H9 (cell line): ENCODE measurements around the gene ISCU. TPM values are rescaled to one million over a fixed set of nuclear protein-coding genes. Genes with fewer than 3 reads are reported as not detected.
A peak's percentile ranks its signal among the peaks of the same experiment; 100 is the strongest.

ENCODE experiments used
- DNase-seq: peaks from one replicate; pipeline ENCODE4 v3.0.0-alpha.2; 2017
- H2AFZ ChIP-seq: one replicate; pipeline ENCODE4 v1.6.1; 2013; ENCODE audit warnings: mild to moderate bottlenecking, low read length, control low read depth, moderate library complexity
- H2AK5ac ChIP-seq: 2 replicates; pipeline ENCODE4 v1.6.1; 2013; ENCODE audit warnings: low read length, control low read depth, mixed read lengths; ENCODE audit not compliant: insufficient read length
- H2BK120ac ChIP-seq: one replicate; pipeline ENCODE4 v1.6.1; 2013; ENCODE audit warnings: low read depth, mild to moderate bottlenecking, low read length, control low read depth, inconsistent platforms; ENCODE audit not compliant: poor library complexity, severe bottlenecking
- H2BK12ac ChIP-seq: 2 replicates; pipeline ENCODE4 v1.6.1; 2013; ENCODE audit warnings: low read length, control low read depth, mixed read lengths, low read depth; ENCODE audit not compliant: insufficient read length
- H2BK15ac ChIP-seq: 2 replicates; pipeline ENCODE4 v1.6.1; 2013; ENCODE audit warnings: low read depth, low read length, control low read depth
- H2BK20ac ChIP-seq: one replicate; pipeline ENCODE4 v1.6.1; 2013; ENCODE audit warnings: low read depth, mild to moderate bottlenecking, low read length, control low read depth, inconsistent platforms; ENCODE audit not compliant: poor library complexity, severe bottlenecking
- H2BK5ac ChIP-seq: 2 replicates; pipeline ENCODE4 v1.6.1; 2013; ENCODE audit warnings: low read length, control low read depth, mixed read lengths; ENCODE audit not compliant: insufficient read length
- H3K14ac ChIP-seq: 2 replicates; pipeline ENCODE4 v1.6.1; 2013; ENCODE audit warnings: low read length, control low read depth; ENCODE audit not compliant: insufficient read depth
- H3K18ac ChIP-seq: 2 replicates; pipeline ENCODE4 v1.6.1; 2013; ENCODE audit warnings: low read depth, mild to moderate bottlenecking, mixed read lengths, low read length, control low read depth; ENCODE audit not compliant: insufficient read length
- H3K23ac ChIP-seq: 2 replicates; pipeline ENCODE4 v1.6.1; 2013; ENCODE audit warnings: low read length, control low read depth, mixed read lengths, low read depth; ENCODE audit not compliant: insufficient read length
- H3K23me2 ChIP-seq: 2 replicates; pipeline ENCODE4 v1.6.1; 2013; ENCODE audit warnings: low read depth, mild to moderate bottlenecking, mixed read lengths, low read length, control low read depth; ENCODE audit not compliant: insufficient read length, poor library complexity, severe bottlenecking
- H3K27ac ChIP-seq: 2 replicates; pipeline ENCODE4 v1.5.1; 2013; ENCODE audit warnings: low read length, control low read depth, mixed read lengths, low read depth; ENCODE audit not compliant: insufficient read length
- H3K27me3 ChIP-seq: 2 replicates; pipeline ENCODE4 v1.6.1; 2013; ENCODE audit warnings: low read length, control low read depth, inconsistent platforms; ENCODE audit not compliant: insufficient read depth
- H3K4ac ChIP-seq: 2 replicates; pipeline ENCODE4 v1.6.1; 2013; ENCODE audit warnings: low read depth, mild to moderate bottlenecking, control low read depth, inconsistent platforms, low read length, moderate library complexity
- H3K4me1 ChIP-seq: 2 replicates; pipeline ENCODE4 v1.6.1; 2013; ENCODE audit warnings: low read length, control low read depth, inconsistent platforms; ENCODE audit not compliant: insufficient read depth
- H3K4me2 ChIP-seq: 2 replicates; pipeline ENCODE4 v1.6.1; 2013; ENCODE audit warnings: low read length, control low read depth, mixed read lengths; ENCODE audit not compliant: insufficient read length, insufficient read depth
- H3K56ac ChIP-seq: 2 replicates; pipeline ENCODE4 v1.6.1; 2013; ENCODE audit warnings: low read depth, mild to moderate bottlenecking, mixed read lengths, low read length, control low read depth; ENCODE audit not compliant: insufficient read length
- H3K79me1 ChIP-seq: 2 replicates; pipeline ENCODE4 v1.6.1; 2013; ENCODE audit warnings: low read depth, mild to moderate bottlenecking, moderate library complexity, low read length, control low read depth, inconsistent platforms; ENCODE audit not compliant: insufficient read depth, poor library complexity, severe bottlenecking
- H3K79me2 ChIP-seq: 2 replicates; pipeline ENCODE4 v1.6.1; 2013; ENCODE audit warnings: low read length, control low read depth, inconsistent platforms; ENCODE audit not compliant: insufficient read depth
- H3K9ac ChIP-seq: 2 replicates; pipeline ENCODE4 v1.6.1; 2013; ENCODE audit warnings: low read length, control low read depth, mixed read lengths; ENCODE audit not compliant: insufficient read length; ENCODE audit errors: extremely low read depth
- H3K9me3 ChIP-seq: one replicate; pipeline ENCODE4 v1.6.1; 2013; ENCODE audit warnings: low read depth, low read length, inconsistent platforms; ENCODE audit not compliant: control insufficient read depth
- H3T11ph ChIP-seq: one replicate; pipeline ENCODE4 v1.6.1; 2013; ENCODE audit warnings: mild to moderate bottlenecking, low read length, control low read depth, inconsistent platforms
- H4K20me1 ChIP-seq: one replicate; pipeline ENCODE4 v1.6.1; 2013; ENCODE audit not compliant: control insufficient read depth, insufficient read length, insufficient read depth
- H4K5ac ChIP-seq: 2 replicates; pipeline ENCODE4 v1.6.1; 2013; ENCODE audit warnings: low read depth, mild to moderate bottlenecking, mixed read lengths, low read length, control low read depth; ENCODE audit not compliant: insufficient read length
- H4K8ac ChIP-seq: replicated peaks from 2 replicates; pipeline ENCODE4 v1.6.1; 2013; ENCODE audit warnings: low read length, control low read depth, mixed read lengths, low read depth; ENCODE audit not compliant: insufficient read length
- H4K91ac ChIP-seq: 2 replicates; pipeline ENCODE4 v1.6.1; 2013; ENCODE audit warnings: low read depth, mild to moderate bottlenecking, moderate library complexity, mixed read lengths, low read length, control low read depth; ENCODE audit not compliant: insufficient read length
- H3K27ac Mint-ChIP-seq, 3 experiments: 2 replicates in 2 of 3; 3 replicates in 1 of 3; pipeline ENCODE4 v1.8.0; 2020 to 2021; ENCODE audit warnings: mixed read lengths in 3 of 3, mild to moderate bottlenecking in 1 of 3, moderate library complexity in 1 of 3
- H3K27me3 Mint-ChIP-seq: 2 replicates; pipeline ENCODE4 v1.8.0; 2021; ENCODE audit warnings: low read depth, mild to moderate bottlenecking, moderate library complexity, mixed read lengths
- H3K36me3 Mint-ChIP-seq, 3 experiments: 2 replicates in 2 of 3; 3 replicates in 1 of 3; pipeline ENCODE4 v1.8.0; 2020 to 2021; ENCODE audit warnings: low read depth in 3 of 3, mixed read lengths in 3 of 3; ENCODE audit not compliant: insufficient read depth in 1 of 3
- H3K4me1 Mint-ChIP-seq, 2 experiments: 2 replicates each; pipeline ENCODE4 v1.8.0; 2020; ENCODE audit warnings: mixed read lengths in 2 of 2
- H3K4me3 Mint-ChIP-seq, 2 experiments: 2 replicates in 1 of 2; 3 replicates in 1 of 2; pipeline ENCODE4 v1.8.0; 2020 to 2021; ENCODE audit warnings: mild to moderate bottlenecking in 2 of 2, mixed read lengths in 2 of 2, moderate library complexity in 1 of 2
- H3K9me3 Mint-ChIP-seq, 2 experiments: 2 replicates in 1 of 2; 3 replicates in 1 of 2; pipeline ENCODE4 v1.8.0; 2020; ENCODE audit warnings: mild to moderate bottlenecking in 2 of 2, mixed read lengths in 2 of 2, moderate library complexity in 1 of 2
- WGBS: extraction: QIAGEN DNeasy Blood & Tissue Kit; methylation state at CpG from one replicate; pipeline ENCODE4 v1.1.7; 2013; ENCODE audit warnings: missing lambda C conversion rate, low lambda C conversion rate, mixed read lengths; ENCODE audit not compliant: insufficient read length; ENCODE audit errors: extremely low coverage; 5-methylcytosine and 5-hydroxymethylcytosine counted together
- total RNA-seq: library from RNA; stranded (reverse); gene quantifications from 2 replicates; pipeline ENCODE4 v1.2.1, GENCODE V29; 2021
- TF ChIP-seq, protein P1 (sequence below): fragments of 200-600 bp; sonication (generic); conservative IDR thresholded peaks from 3 replicates; pipeline ENCODE4 v1.8.0; 2021; ENCODE audit warnings: antibody characterized with exemption, mild to moderate bottlenecking

ISCU gene
- total RNA-seq, 1 experiment from 2014 or later: 64.9 TPM

DNA sequence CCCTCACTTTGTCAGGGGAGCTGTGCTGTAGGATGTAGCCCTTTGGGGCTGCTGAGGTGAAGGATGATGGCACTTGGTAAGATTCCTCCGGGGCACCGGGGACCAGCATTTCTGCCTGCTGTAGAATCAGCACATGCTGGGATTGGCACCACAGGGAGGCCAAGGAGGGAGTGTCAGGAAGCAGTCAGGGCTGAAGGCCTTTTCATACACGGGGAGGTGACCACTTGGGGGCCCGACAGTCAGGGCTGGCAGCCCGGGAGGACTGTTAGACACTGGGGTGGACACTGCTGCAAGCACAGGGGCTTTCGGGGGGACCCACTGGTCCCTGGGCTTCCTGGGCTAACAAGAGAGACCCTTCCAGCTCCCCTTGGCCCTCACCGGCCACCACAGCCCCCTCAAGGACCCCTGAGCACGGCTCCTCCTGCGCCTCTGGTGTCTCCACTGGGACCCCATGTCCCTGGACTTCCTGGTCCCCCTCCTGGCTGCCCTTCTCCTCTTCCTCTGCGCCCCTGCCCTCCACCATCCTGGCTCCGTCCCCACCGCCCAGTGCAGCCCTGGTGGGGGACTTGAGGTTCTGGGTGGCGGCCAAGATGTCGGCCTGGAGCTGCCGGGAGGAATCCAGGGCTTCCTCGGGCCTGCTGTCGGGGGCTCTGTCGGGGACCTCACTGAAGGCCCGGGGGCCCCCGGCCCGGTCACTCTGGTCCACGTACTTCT, 29.0 kb downstream of the ISCU start:
- H2BK120ac ChIP-seq: no peak overlapping the region
- H2BK12ac ChIP-seq: no peak overlapping the region
- TF ChIP-seq, protein P1, sequence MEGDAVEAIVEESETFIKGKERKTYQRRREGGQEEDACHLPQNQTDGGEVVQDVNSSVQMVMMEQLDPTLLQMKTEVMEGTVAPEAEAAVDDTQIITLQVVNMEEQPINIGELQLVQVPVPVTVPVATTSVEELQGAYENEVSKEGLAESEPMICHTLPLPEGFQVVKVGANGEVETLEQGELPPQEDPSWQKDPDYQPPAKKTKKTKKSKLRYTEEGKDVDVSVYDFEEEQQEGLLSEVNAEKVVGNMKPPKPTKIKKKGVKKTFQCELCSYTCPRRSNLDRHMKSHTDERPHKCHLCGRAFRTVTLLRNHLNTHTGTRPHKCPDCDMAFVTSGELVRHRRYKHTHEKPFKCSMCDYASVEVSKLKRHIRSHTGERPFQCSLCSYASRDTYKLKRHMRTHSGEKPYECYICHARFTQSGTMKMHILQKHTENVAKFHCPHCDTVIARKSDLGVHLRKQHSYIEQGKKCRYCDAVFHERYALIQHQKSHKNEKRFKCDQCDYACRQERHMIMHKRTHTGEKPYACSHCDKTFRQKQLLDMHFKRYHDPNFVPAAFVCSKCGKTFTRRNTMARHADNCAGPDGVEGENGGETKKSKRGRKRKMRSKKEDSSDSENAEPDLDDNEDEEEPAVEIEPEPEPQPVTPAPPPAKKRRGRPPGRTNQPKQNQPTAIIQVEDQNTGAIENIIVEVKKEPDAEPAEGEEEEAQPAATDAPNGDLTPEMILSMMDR: no peak
- H3K4me1 ChIP-seq: no peaks in the 10 kb centered on the region
- no peaks in the 10 kb centered on the region for H4K20me1 ChIP-seq
- H3K27me3 ChIP-seq: no peaks in the 10 kb centered on the region
- DNase-seq: no peak
- Mint-ChIP-seq H3K36me3 (no peaks in the 10 kb centered on the region), H3K9me3 (no peaks in the 10 kb centered on the region), H3K27ac (peak overlapping the region in 1 of 3 experiments; percentile 46; a peak in 1 of 7 replicates), H3K4me1 (peaks cover 12 to 27% of the 10 kb centered on the region in 2 experiments), H3K4me3 (no peak overlapping the region), H3K27me3 (no peaks in the 10 kb centered on the region)
- H3K18ac ChIP-seq: no peak overlapping the region
- H3K14ac ChIP-seq: no peak overlapping the region
- no peak overlapping the region for H3K23ac ChIP-seq
- H4K5ac ChIP-seq: no peak overlapping the region
- H3K79me1 ChIP-seq: no peaks in the 10 kb centered on the region
- H2BK15ac ChIP-seq: no peak overlapping the region
- no peaks in the 10 kb centered on the region for H3K79me2 ChIP-seq
- no peak overlapping the region for H4K8ac ChIP-seq
- H3K56ac ChIP-seq: no peak overlapping the region
- no peak overlapping the region for H2AK5ac ChIP-seq
- no peak overlapping the region for H3K9ac ChIP-seq
- no peak overlapping the region for H2AFZ ChIP-seq
- no peak overlapping the region for H4K91ac ChIP-seq
- H2BK5ac ChIP-seq: no peak overlapping the region
- H3K23me2 ChIP-seq: no peaks in the 10 kb centered on the region
- H3T11ph ChIP-seq: no peak overlapping the region
- no peak overlapping the region for H3K27ac ChIP-seq
- H3K9me3 ChIP-seq: no peaks in the 10 kb centered on the region
- no peak overlapping the region for H3K4ac ChIP-seq
- H2BK20ac ChIP-seq: no peak overlapping the region
- no peak overlapping the region for H3K4me2 ChIP-seq
- no CpG with 5 or more reads among the region's 22 CpGs for WGBS
